PFSK-1 (cell line): ENCODE measurements around the gene SNX32.

Experiments used
- FOXP2 ChIP-seq: optimal IDR thresholded peaks from 2 replicates; pipeline ENCODE3; 2011; ENCODE audit warnings: borderline replicate concordance, control low read depth, inconsistent platforms; ENCODE audit not compliant: insufficient read depth; ENCODE audit errors: extremely low read length, extremely low read depth
- POLR2AphosphoS5 ChIP-seq: IDR thresholded peaks from 2 replicates; pipeline ENCODE4 v1.6.1; 2012; ENCODE audit warnings: low read depth, mild to moderate bottlenecking, control low read depth, low read length, moderate library complexity
- SIN3A ChIP-seq: IDR thresholded peaks from 2 replicates; pipeline ENCODE4 v1.6.1; 2012; ENCODE audit warnings: mild to moderate bottlenecking, low read length, moderate library complexity, borderline replicate concordance; ENCODE audit not compliant: insufficient read depth
- TAF1 ChIP-seq: IDR thresholded peaks from 2 replicates; pipeline ENCODE4 v1.6.1; 2012; ENCODE audit warnings: low read length, control low read depth, borderline replicate concordance; ENCODE audit not compliant: insufficient read depth
- TF ChIP-seq, protein P1 (sequence below), 2 experiments: IDR thresholded peaks; 2 replicates each; pipeline versions ENCODE4 v1.6.1 to v1.8.0; 2011 to 2012; ENCODE audit warnings: low read depth in 2 of 2, low read length in 2 of 2, control low read depth in 1 of 2, inconsistent platforms in 1 of 2, mild to moderate bottlenecking in 1 of 2, moderate library complexity in 1 of 2; ENCODE audit not compliant: insufficient read depth in 1 of 2

DNA sequence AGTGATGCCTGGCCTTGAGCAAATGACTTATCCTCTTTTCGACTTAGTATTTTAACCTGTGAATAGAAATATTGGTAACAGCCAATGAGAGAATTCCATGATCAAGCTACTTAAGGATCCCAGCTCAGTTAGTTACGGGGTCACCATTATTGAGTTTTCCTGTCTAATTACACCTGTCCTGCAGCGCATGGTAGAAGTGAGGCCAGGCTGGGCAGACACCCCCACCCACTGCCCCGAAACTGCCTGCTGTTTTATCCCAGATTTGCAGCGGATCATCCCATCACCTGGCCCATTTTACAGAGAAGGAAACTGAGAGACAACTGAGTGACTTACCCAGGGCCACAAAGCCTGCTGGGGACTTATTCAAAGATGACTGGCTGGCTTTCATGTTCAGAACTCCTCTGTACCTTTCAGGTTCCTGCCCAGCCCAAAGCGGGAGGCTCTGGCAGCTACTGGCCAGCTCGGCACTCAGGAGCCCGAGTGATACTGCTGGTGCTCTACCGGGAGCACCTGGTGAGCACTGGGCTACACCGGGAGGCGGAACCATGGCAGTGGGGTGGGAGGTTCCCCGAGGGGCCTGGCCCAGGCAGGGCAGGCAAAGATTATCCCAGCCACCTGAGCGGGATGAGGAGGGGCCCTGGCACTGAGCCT is 27.9 kb downstream of the SNX32 start:
- TF ChIP-seq POLR2AphosphoS5, result no peak
- TF ChIP-seq, protein P1, sequence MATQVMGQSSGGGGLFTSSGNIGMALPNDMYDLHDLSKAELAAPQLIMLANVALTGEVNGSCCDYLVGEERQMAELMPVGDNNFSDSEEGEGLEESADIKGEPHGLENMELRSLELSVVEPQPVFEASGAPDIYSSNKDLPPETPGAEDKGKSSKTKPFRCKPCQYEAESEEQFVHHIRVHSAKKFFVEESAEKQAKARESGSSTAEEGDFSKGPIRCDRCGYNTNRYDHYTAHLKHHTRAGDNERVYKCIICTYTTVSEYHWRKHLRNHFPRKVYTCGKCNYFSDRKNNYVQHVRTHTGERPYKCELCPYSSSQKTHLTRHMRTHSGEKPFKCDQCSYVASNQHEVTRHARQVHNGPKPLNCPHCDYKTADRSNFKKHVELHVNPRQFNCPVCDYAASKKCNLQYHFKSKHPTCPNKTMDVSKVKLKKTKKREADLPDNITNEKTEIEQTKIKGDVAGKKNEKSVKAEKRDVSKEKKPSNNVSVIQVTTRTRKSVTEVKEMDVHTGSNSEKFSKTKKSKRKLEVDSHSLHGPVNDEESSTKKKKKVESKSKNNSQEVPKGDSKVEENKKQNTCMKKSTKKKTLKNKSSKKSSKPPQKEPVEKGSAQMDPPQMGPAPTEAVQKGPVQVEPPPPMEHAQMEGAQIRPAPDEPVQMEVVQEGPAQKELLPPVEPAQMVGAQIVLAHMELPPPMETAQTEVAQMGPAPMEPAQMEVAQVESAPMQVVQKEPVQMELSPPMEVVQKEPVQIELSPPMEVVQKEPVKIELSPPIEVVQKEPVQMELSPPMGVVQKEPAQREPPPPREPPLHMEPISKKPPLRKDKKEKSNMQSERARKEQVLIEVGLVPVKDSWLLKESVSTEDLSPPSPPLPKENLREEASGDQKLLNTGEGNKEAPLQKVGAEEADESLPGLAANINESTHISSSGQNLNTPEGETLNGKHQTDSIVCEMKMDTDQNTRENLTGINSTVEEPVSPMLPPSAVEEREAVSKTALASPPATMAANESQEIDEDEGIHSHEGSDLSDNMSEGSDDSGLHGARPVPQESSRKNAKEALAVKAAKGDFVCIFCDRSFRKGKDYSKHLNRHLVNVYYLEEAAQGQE (IDR thresholded peaks at IDR 0.05; ENCODE audit: insufficient read depth in 1 of 2, low read depth in 2 of 2, low read length in 2 of 2), result no peak
- TF ChIP-seq SIN3A, result no peak
- no peak for TF ChIP-seq TAF1
- no peak for TF ChIP-seq FOXP2
